C4-2B (cell line): ENCODE results near the gene MYZAP.

Source experiments
- H3K27ac ChIP-seq: fragments of 450-650 bp; 2 replicates; pipeline ENCODE4 v1.5.1; 2017
- ZFX ChIP-seq: fragments of 450-650 bp; IDR thresholded peaks from 2 replicates; pipeline ENCODE4 v1.6.1; 2017
- TF ChIP-seq, protein P1 (sequence below): fragments of 450-650 bp; conservative IDR thresholded peaks from 2 replicates; pipeline ENCODE4 v1.5.1; 2017; ENCODE audit warnings: mild to moderate bottlenecking

Gene MYZAP

GRCh38 chr15:57635300-57635909 lies 43.7 kb downstream of the MYZAP start:
- TF ChIP-seq, protein P1, sequence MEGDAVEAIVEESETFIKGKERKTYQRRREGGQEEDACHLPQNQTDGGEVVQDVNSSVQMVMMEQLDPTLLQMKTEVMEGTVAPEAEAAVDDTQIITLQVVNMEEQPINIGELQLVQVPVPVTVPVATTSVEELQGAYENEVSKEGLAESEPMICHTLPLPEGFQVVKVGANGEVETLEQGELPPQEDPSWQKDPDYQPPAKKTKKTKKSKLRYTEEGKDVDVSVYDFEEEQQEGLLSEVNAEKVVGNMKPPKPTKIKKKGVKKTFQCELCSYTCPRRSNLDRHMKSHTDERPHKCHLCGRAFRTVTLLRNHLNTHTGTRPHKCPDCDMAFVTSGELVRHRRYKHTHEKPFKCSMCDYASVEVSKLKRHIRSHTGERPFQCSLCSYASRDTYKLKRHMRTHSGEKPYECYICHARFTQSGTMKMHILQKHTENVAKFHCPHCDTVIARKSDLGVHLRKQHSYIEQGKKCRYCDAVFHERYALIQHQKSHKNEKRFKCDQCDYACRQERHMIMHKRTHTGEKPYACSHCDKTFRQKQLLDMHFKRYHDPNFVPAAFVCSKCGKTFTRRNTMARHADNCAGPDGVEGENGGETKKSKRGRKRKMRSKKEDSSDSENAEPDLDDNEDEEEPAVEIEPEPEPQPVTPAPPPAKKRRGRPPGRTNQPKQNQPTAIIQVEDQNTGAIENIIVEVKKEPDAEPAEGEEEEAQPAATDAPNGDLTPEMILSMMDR, result peak; percentile 42
- TF ChIP-seq ZFX, result no peak
- H3K27ac ChIP-seq, result peak overlapping the region; percentile 58; the same call in 1 of the 2 replicates

DNA sequence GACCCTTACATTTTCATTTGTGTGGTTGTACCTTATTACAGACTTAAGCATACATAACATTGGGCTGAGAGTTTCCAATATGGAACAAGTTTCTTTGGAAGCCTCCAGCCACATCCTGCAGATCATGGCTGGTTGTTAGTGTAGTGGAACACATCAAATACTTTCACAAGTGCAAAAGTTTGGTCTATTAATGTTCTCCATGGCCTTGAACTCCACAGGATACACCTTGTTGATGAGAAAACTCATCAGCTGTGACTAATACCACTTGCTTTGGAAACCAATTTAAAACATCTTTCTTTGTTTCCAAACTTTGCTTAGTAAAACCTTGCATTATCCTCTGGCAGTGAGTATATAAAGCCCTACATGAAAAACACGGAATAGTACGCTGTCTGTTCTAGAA lies 46.1 kb downstream of the MYZAP start:
- no peak overlapping the region for H3K27ac ChIP-seq
- TF ChIP-seq, protein P1, result no peak
- no peak for TF ChIP-seq ZFX

DNA sequence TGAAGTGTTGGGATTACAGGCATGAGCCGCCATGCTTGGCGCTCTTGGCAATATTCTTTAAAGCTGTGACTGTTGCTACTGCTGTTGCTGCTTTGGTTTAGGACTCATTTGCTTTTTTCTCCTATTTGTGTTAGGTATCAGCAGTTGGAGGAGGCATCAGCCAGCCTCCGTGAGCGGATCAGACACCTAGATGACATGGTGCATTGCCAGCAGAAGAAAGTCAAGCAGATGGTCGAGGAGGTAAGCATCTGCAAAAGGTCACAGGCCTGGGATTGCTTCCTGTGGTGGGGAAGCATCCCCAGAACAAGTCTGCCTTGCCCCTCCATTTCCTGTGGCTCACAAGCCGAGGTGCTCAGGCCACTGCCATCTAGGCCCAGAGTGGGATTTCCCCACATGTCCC lies 47.6 kb downstream of the MYZAP start:
- TF ChIP-seq, protein P1, result no peak
- no peak for TF ChIP-seq ZFX
- H3K27ac ChIP-seq, result no peak overlapping the region

DNA sequence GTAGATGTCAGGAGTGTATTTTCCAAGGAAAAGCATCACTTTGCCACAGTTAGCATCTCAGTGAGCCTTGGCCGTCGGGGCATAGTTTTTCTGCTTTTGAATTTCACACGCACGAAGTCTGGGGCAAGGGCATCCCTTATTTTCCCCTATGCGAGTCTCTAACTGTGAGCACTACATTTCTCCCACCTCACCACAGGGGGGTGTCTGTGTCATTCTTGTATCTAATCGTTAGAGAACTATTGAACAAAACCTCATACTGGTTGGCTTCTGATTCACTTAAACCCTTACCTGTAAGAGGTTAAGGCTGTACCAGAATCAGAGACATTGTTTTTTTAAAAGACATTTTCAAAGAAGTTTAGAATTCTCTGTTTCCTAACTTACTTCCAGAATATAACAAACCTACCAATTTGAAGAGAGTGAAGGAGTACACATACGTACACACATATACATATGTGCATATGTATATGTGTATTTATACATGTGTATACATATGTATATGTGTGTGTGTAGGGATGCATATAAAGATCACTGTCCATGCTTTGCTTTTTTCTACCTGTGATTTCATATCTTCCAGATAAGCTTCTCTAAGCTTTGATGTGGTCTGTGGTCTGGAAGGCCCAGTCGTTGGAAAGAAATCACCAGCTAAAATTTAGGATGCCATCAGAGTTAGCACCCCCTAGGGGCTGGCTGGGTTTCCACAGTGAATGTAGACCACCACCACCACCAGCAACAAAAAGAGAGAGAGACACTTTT lies 49.4 kb downstream of the MYZAP start:
- no peak for TF ChIP-seq ZFX
- TF ChIP-seq, protein P1, result peak; percentile 83
- H3K27ac ChIP-seq, result no peak overlapping the region

DNA sequence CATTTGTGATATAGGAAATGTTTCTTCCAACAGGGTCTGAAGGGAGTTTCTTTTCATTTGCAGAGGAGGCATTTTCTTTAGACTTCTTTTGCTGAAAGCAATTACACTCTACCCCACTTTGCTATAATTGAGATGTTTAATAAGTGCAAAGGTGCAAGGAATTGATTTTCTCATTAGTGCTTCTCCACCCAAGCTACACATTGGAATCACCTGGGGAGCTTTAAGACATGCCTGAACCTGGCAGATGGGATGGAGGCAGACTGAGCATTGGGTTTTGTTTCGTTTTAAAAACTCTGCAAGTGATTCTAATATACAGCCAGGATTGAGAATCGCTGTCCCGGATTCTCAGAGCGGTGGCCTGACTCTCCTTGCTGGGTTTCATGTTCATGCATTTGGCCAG lies 52.1 kb downstream of the MYZAP start:
- no peak for TF ChIP-seq ZFX
- TF ChIP-seq, protein P1, result no peak
- H3K27ac ChIP-seq, result no peak overlapping the region

DNA sequence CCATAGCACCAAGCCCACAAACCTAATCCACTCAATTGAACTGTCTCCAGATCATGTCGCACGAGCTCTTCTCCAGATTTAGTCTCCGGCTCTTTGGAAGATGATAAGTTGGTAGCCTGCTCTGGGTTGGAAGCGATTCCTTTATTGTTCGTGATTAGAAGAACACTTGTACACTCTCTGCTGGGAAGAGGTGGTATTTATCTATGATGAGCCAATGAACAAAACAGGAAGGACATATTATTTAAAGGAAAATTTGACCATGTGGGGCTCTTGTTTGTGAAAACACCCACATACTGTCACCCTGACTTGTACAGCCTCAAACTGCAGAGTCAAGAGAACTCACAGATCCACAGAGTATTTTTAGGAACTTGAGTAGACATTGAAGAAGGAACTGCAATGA lies 54.4 kb downstream of the MYZAP start:
- no peak overlapping the region for H3K27ac ChIP-seq

DNA sequence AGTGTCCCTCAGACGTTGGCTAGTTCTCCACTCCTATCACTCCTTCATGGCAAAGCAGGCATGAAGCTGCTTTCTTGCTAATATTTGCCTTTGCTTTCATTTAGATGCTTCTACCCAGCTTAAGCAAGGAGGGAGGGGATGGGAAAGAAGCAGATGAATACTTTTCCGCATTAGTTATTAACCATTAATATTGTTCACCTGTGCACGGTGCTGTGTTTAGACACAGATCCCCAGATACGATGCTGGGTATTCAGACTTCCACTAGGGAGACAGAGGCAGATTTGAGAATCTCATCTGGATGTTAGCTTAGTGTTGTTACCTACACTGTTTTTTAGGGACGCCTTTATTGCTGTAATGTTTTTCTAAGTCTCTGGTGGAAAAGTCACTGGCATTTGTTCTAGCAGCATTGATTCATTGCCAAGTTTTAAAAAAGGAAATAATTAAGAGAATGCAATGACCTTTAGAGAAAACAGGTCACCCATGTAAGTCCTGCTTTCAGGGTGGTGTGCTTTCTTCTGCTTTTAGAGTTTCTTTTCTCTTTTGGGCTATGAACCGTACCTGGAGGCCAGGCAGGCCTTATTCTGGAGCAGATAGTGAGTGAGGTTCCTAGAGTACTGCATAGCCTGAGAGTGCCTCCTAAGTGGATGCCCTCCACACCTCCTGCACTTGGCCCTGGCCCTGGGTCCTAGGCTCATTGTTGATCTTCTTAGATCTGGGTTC lies 55.5 kb downstream of the MYZAP start:
- H3K27ac ChIP-seq, result peak overlapping the region; percentile 23; the same call in 1 of the 2 replicates
- TF ChIP-seq, protein P1, result no peak
- TF ChIP-seq ZFX, result no peak

More for the DNA sequence above, 54.4 kb downstream of the MYZAP start:
- TF ChIP-seq ZFX, result no peak
